ENCODE data around the gene FGFR2. TPM values are rescaled to one million over a fixed set of nuclear protein-coding genes. Genes with fewer than 3 reads are reported as not detected.

FGFR2 gene
- total RNA-seq, 3 donors from 2014 or later = 31.8 to 62.8 (median 44.3) TPM

DNA sequence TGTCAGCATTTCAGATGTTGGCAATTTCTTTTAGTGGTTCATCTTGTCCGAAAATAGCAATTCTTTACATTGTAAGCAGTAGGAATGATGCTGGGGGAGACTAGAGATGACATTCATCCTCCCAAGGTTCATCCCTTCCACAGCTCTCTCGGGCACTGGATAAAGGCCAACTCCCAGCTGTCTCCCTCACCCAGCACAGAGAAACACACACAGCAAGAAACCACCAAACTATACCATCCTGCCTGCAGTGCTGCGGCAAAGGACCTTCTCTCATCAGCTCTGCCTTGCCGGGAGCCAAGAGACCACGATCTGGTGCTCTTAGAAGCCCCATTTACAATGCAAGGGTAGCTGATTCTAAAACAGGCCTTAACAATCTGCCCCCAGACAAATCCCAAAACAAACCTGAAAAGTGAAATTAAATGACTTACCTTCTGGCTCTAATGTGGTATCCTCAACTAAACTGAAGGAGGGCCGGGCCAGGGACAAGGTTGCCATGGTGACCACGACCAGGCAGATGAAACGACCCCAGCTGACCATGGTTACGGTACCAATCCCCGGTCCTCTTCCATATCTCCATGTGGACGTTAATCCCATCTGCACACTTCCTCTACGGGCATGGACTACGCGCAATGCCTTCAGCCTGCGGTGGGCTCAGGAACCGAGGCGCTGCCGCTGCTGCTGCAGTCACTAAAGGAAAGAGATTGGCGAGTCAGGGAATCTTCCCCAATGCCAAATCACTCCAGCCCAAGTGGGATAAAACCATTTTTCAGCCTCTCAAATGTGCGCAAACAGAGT, 4.8 kb downstream of the FGFR2 start:
- intact Hi-C loops (cut with DNase I; ENCODE audit: low total_unique reads) = no loop called here

DNA sequence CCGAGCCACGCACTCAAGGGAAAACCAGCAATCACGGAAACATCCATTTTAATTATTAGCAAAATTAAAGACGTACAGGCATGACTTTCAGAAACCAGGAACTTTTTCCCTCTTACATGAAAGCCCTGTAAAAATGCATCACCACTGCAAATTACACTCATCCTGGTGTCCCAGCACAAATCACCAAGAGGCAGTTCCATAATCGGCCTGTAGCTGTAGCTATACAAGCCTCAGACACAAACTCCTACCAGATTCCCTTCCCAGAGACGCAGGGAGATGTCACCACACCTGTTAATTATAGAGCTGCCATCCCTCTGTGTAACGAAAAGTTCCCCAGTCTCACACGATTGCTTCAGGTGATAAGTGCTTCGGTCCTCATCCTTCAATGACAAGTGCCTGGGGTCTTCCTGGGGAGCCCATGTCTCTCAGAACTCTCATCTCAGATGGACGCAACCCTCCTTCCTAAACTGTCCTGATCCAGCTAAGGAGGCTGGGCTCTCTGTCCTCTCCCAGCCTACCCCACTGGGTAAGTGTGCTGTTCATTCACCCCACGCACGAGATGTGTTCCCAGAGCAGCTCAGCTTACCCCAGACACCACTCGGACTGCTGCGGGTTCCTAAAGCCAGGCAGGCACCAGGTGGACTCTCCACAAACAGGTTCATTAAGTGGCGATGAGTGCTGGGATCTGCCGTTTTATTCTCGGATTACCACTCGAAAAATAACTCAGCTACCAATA, 5.9 kb downstream of the FGFR2 start:
- no peaks in the 10 kb centered on the region for H3K27me3 ChIP-seq
- DNase-seq (ENCODE audit: low spot score in 2 of 2) = no peak
- no peaks in the 10 kb centered on the region for H3K4me1 ChIP-seq
- peak overlapping the region in 1 of 2 donors; percentile 21 for H3K27ac ChIP-seq
- H3K9me3 ChIP-seq = no peaks in the 10 kb centered on the region
- H3K4me3 ChIP-seq = no peak overlapping the region
- TF ChIP-seq, protein P1, sequence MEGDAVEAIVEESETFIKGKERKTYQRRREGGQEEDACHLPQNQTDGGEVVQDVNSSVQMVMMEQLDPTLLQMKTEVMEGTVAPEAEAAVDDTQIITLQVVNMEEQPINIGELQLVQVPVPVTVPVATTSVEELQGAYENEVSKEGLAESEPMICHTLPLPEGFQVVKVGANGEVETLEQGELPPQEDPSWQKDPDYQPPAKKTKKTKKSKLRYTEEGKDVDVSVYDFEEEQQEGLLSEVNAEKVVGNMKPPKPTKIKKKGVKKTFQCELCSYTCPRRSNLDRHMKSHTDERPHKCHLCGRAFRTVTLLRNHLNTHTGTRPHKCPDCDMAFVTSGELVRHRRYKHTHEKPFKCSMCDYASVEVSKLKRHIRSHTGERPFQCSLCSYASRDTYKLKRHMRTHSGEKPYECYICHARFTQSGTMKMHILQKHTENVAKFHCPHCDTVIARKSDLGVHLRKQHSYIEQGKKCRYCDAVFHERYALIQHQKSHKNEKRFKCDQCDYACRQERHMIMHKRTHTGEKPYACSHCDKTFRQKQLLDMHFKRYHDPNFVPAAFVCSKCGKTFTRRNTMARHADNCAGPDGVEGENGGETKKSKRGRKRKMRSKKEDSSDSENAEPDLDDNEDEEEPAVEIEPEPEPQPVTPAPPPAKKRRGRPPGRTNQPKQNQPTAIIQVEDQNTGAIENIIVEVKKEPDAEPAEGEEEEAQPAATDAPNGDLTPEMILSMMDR (IDR thresholded peaks at IDR 0.05) = peak in 1 of 3 donors; percentile 8
- TF ChIP-seq POLR2AphosphoS5 (IDR thresholded peaks at IDR 0.05) = no peak
- no peaks in the 10 kb centered on the region for H3K36me3 ChIP-seq
- intact Hi-C loops (cut with DNase I; ENCODE audit: low total_unique reads) = no loop called here

More for the DNA sequence above, 4.8 kb downstream of the FGFR2 start:
- no peak for DNase-seq (ENCODE audit: low spot score in 2 of 2)
- no peaks in the 10 kb centered on the region for H3K9me3 ChIP-seq
- peak overlapping the region in 1 of 2 donors; percentile 37 for H3K27ac ChIP-seq
- no peaks in the 10 kb centered on the region for H3K36me3 ChIP-seq
- no peaks in the 10 kb centered on the region for H3K27me3 ChIP-seq
- no peak for TF ChIP-seq POLR2AphosphoS5 (IDR thresholded peaks at IDR 0.05)
- TF ChIP-seq, protein P1 (IDR thresholded peaks at IDR 0.05) = no peak
- TF ChIP-seq POLR2A (IDR thresholded peaks at IDR 0.05) = no peak
- peak overlapping the region in 2 of 3 donors; percentile 9 to 26 for H3K4me3 ChIP-seq
- H3K4me1 ChIP-seq = peaks cover 0 to 4% of the 10 kb centered on the region in 2 donors

DNA sequence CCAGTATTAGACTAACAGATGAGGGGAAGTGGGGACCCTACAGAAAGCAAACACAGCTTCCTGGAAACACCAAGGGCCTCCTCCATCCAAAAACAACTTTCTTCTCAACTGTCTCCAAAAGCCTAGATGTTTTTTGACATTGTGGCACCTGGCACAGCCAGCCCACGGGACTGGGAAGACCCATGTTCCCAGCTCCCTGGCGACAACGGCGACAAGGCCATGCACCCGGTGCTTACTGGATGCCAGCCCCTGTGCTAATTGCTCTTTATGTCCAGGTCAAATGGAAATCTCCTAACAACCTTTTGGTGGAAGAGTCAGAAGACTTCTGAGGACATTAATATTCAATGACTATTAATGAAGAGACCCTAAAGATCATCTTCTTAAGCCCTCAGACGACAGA, 7.1 kb downstream of the FGFR2 start:
- H3K27me3 ChIP-seq = no peaks in the 10 kb centered on the region
- H3K4me3 ChIP-seq = no peak overlapping the region
- DNase-seq (ENCODE audit: low spot score in 2 of 2) = no peak
- H3K36me3 ChIP-seq = no peaks in the 10 kb centered on the region
- intact Hi-C loops (cut with DNase I; ENCODE audit: low total_unique reads) = no loop called here
- H3K9me3 ChIP-seq = no peaks in the 10 kb centered on the region
- no peaks in the 10 kb centered on the region for H3K4me1 ChIP-seq
- H3K27ac ChIP-seq = no peak overlapping the region
- TF ChIP-seq, protein P1 (IDR thresholded peaks at IDR 0.05) = no peak
- no peak for TF ChIP-seq POLR2A (IDR thresholded peaks at IDR 0.05)
- TF ChIP-seq POLR2AphosphoS5 (IDR thresholded peaks at IDR 0.05) = no peak

DNA sequence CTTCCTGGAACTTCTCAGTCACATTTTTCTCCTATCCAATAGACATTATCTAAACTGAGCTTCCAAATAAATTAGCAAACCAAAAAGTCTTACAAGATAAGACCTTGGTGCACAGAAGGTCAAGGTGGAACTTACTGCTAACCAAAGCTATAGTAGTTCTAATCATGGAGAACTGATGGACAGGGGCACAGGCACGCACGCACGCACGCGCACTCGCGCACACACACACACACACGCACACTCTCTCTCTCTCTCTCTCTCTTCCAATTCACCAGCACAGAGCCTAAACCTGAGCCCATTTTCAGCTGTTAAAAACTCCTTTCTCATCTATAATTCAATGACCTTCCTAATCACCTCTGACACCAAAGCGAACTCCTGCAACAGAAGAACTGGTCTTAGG, 7.5 kb downstream of the FGFR2 start:
- intact Hi-C loops (cut with DNase I; ENCODE audit: low total_unique reads) = no loop called here
- no peak for DNase-seq (ENCODE audit: low spot score in 2 of 2)

More for the DNA sequence above, 7.5 kb downstream of the FGFR2 start:
- TF ChIP-seq POLR2A (IDR thresholded peaks at IDR 0.05) (no peak), POLR2AphosphoS5 (IDR thresholded peaks at IDR 0.05) (no peak)
- TF ChIP-seq, protein P1 (IDR thresholded peaks at IDR 0.05) = no peak
- no peak overlapping the region for H3K27ac ChIP-seq
- no peaks in the 10 kb centered on the region for H3K4me1 ChIP-seq
- no peaks in the 10 kb centered on the region for H3K9me3 ChIP-seq
- H3K4me3 ChIP-seq = no peak overlapping the region
- no peaks in the 10 kb centered on the region for H3K36me3 ChIP-seq
- H3K27me3 ChIP-seq = no peaks in the 10 kb centered on the region

All from breast epithelium (tissue), 4 donors.